ENCODE results near the gene HCN4.

Gene HCN4

GRCh38 chr15:73325191-73325861, 43.4 kb downstream of the HCN4 start:
- Histone ChIP-seq H3K4me2 (ENCODE audit: low read depth, low read length, poor library complexity, severe bottlenecking) (no peak overlapping the region), H3K4me1 (ENCODE audit: insufficient read depth, low read length, poor library complexity, severe bottlenecking) (no peaks in the 10 kb centered on the region), H4K20me1 (ENCODE audit: insufficient read depth, low read length, poor library complexity, severe bottlenecking) (no peaks in the 10 kb centered on the region), H2AFZ (ENCODE audit: low read length) (no peak overlapping the region; the same call in 1 of the 2 replicates), H3K4me3 (ENCODE audit: low read length, poor library complexity, severe bottlenecking) (no peak overlapping the region), H3K9me3 (ENCODE audit: insufficient read depth, low read depth, low read length) (no peaks in the 10 kb centered on the region), H3K79me2 (ENCODE audit: insufficient read depth, low read length) (no peaks in the 10 kb centered on the region), H3K9me2 (replicated peaks; ENCODE audit: low read depth, low read length) (no peaks in the 10 kb centered on the region), H3K9ac (ENCODE audit: low read depth, low read length, poor library complexity, severe bottlenecking) (no peak overlapping the region), H3F3A (ENCODE audit: low read depth) (no peaks in the 10 kb centered on the region), H3K36me3 (ENCODE audit: insufficient read depth, low read length) (no peaks in the 10 kb centered on the region), H3K27me3 (ENCODE audit: insufficient read depth, low read length, poor library complexity, severe bottlenecking) (no peaks in the 10 kb centered on the region)
- TF ChIP-seq EZH2phosphoT487 (IDR thresholded peaks at IDR 0.05; ENCODE audit: borderline replicate concordance) (no peak), CTCF (conservative IDR thresholded peaks at IDR 0.05; ENCODE audit: low read length) (peak; percentile 55)

DNA sequence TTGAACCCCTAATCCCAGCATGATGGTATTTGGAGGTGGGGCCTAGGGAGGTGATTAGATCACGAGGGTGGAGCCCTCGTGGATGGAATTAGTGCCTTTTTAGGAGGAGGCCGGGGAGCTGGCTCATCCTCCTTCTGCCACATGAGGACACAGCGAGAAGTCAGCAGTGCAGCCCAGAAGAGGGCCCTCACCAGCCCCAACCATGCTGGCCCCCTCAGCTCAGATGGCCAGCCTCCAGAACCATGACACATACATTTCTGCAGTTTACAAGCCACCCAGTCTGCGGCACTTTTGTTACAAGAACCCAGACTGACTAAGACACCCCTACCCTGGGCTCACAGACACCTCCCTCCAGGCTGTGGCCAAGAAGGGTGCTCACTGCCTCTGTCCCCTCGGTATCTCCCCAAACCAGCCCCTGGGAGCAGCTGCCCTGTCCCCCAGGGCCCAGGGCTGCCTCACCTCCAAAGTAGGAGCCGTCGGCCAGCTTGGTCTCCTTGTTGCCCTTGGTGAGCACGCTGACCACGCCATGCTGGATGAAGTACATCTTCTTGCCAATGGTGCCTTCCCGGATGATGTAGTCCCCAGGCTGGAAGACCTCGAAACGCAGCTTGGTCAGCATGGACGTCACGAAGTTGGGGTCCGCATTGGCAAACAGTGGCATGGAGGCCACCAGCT, 44.1 kb downstream of the HCN4 start:
- H3K4me1 ChIP-seq (ENCODE audit: insufficient read depth, low read length, poor library complexity, severe bottlenecking): no peaks in the 10 kb centered on the region

DNA sequence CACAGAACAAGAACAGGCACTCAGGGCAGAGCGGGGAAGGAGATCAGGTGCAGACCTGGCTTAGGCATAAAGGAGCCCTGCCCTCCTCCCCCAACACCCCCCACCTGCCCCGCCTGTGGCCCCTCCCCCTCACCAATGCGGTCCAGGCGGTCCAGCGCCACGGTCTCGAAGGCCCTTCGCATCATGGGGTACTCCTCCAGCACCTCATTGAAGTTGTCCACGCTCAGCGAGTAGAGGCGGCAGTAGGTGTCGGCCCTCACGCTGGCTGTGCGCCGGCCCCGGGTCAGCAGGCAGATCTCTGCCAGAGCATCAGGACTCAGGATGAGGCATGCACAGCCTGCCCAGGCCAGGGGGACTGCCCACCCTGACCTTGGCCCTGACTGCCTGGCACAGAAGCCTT, 44.8 kb downstream of the HCN4 start:
- Histone ChIP-seq H3K9me3 (ENCODE audit: insufficient read depth, low read depth, low read length) (no peaks in the 10 kb centered on the region), H3K4me2 (ENCODE audit: low read depth, low read length, poor library complexity, severe bottlenecking) (no peak overlapping the region), H3F3A (ENCODE audit: low read depth) (no peaks in the 10 kb centered on the region), H3K9me2 (replicated peaks; ENCODE audit: low read depth, low read length) (no peaks in the 10 kb centered on the region), H3K4me3 (ENCODE audit: low read length, poor library complexity, severe bottlenecking) (no peak overlapping the region), H3K4me1 (ENCODE audit: insufficient read depth, low read length, poor library complexity, severe bottlenecking) (no peaks in the 10 kb centered on the region), H4K20me1 (ENCODE audit: insufficient read depth, low read length, poor library complexity, severe bottlenecking) (no peaks in the 10 kb centered on the region), H3K79me2 (ENCODE audit: insufficient read depth, low read length) (no peaks in the 10 kb centered on the region), H3K9ac (ENCODE audit: low read depth, low read length, poor library complexity, severe bottlenecking) (no peak overlapping the region), H3K36me3 (ENCODE audit: insufficient read depth, low read length) (no peaks in the 10 kb centered on the region), H2AFZ (ENCODE audit: low read length) (no peak overlapping the region), H3K27me3 (ENCODE audit: insufficient read depth, low read length, poor library complexity, severe bottlenecking) (no peaks in the 10 kb centered on the region)
- TF ChIP-seq CTCF (conservative IDR thresholded peaks at IDR 0.05; ENCODE audit: low read length) (no peak), EZH2phosphoT487 (IDR thresholded peaks at IDR 0.05; ENCODE audit: borderline replicate concordance) (no peak)

More for the DNA sequence above, 44.1 kb downstream of the HCN4 start:
- Histone ChIP-seq H3K27me3 (ENCODE audit: insufficient read depth, low read length, poor library complexity, severe bottlenecking) (no peaks in the 10 kb centered on the region), H4K20me1 (ENCODE audit: insufficient read depth, low read length, poor library complexity, severe bottlenecking) (no peaks in the 10 kb centered on the region), H3K9ac (ENCODE audit: low read depth, low read length, poor library complexity, severe bottlenecking) (no peak overlapping the region), H3K4me2 (ENCODE audit: low read depth, low read length, poor library complexity, severe bottlenecking) (no peak overlapping the region), H2AFZ (ENCODE audit: low read length) (no peak overlapping the region), H3K9me3 (ENCODE audit: insufficient read depth, low read depth, low read length) (no peaks in the 10 kb centered on the region), H3K79me2 (ENCODE audit: insufficient read depth, low read length) (no peaks in the 10 kb centered on the region), H3K36me3 (ENCODE audit: insufficient read depth, low read length) (no peaks in the 10 kb centered on the region), H3K4me3 (ENCODE audit: low read length, poor library complexity, severe bottlenecking) (no peak overlapping the region), H3K9me2 (replicated peaks; ENCODE audit: low read depth, low read length) (no peaks in the 10 kb centered on the region), H3F3A (ENCODE audit: low read depth) (no peaks in the 10 kb centered on the region)
- TF ChIP-seq EZH2phosphoT487 (IDR thresholded peaks at IDR 0.05; ENCODE audit: borderline replicate concordance) (no peak), CTCF (conservative IDR thresholded peaks at IDR 0.05; ENCODE audit: low read length) (no peak)

Data from Loucy (cell line).